Endodermal cell (in vitro differentiated cells): ENCODE data around the gene OR2AJ1. TPM values are rescaled to one million over a fixed set of nuclear protein-coding genes. Genes with fewer than 3 reads are reported as not detected.
"Not testable (repeated sequence)": the region's sequence is repeated elsewhere in the genome, so short reads cannot be mapped to it uniquely, and the experiment has no call there.

Source experiments
- DNase-seq: peaks from one replicate; pipeline ENCODE4 v3.0.0-alpha.2; 2017
- H3K27ac ChIP-seq: 2 replicates; pipeline ENCODE4 v1.5.1; 2013; ENCODE audit warnings: mild to moderate bottlenecking, low read depth, low read length, moderate library complexity
- H3K27me3 ChIP-seq: 2 replicates; pipeline ENCODE4 v1.6.1; 2013; ENCODE audit warnings: mild to moderate bottlenecking, low read length, moderate library complexity; ENCODE audit not compliant: insufficient read depth, control insufficient read depth, poor library complexity, severe bottlenecking
- H3K36me3 ChIP-seq: 2 replicates; pipeline ENCODE4 v1.7.0; 2013; ENCODE audit warnings: mild to moderate bottlenecking, low read length, moderate library complexity; ENCODE audit not compliant: control insufficient read depth, insufficient read depth
- H3K4me1 ChIP-seq: one replicate; pipeline ENCODE4 v1.7.0; 2013; ENCODE audit warnings: low read length; ENCODE audit not compliant: control insufficient read depth, insufficient read depth
- H3K4me3 ChIP-seq: 2 replicates; pipeline ENCODE4 v1.5.1; 2013; ENCODE audit warnings: mild to moderate bottlenecking, low read length, moderate library complexity
- H3K9ac ChIP-seq: 2 replicates; pipeline ENCODE4 v1.6.1; 2013; ENCODE audit warnings: mild to moderate bottlenecking, low read length, moderate library complexity; ENCODE audit not compliant: poor library complexity, severe bottlenecking; ENCODE audit errors: extremely low read depth
- H3K9me3 ChIP-seq: 2 replicates; pipeline ENCODE4 v1.6.1; 2013; ENCODE audit warnings: mild to moderate bottlenecking, low read length, moderate library complexity; ENCODE audit not compliant: control insufficient read depth
- H3K27ac Mint-ChIP-seq: 2 replicates; pipeline ENCODE4 v1.8.0; 2020; ENCODE audit warnings: mixed read lengths
- H3K27me3 Mint-ChIP-seq: 2 replicates; pipeline ENCODE4 v1.8.0; 2021; ENCODE audit warnings: mild to moderate bottlenecking, mixed read lengths; ENCODE audit not compliant: insufficient read depth
- H3K36me3 Mint-ChIP-seq: 2 replicates; pipeline ENCODE4 v1.8.0; 2020; ENCODE audit warnings: low read depth, mixed read lengths
- H3K4me1 Mint-ChIP-seq: 2 replicates; pipeline ENCODE4 v1.8.0; 2020; ENCODE audit warnings: mixed read lengths
- H3K4me3 Mint-ChIP-seq: 2 replicates; pipeline ENCODE4 v1.8.0; 2020; ENCODE audit warnings: mild to moderate bottlenecking, moderate library complexity, mixed read lengths
- H3K9me3 Mint-ChIP-seq: 2 replicates; pipeline ENCODE4 v1.8.0; 2020; ENCODE audit warnings: mild to moderate bottlenecking, mixed read lengths
- WGBS, 2 experiments: methylation state at CpG; one replicate each; pipeline versions ENCODE4 v1.1.5 to v1.1.7; 2013; ENCODE audit warnings: missing lambda C conversion rate in 2 of 2, mixed read lengths in 1 of 2; ENCODE audit not compliant: insufficient coverage in 1 of 2, insufficient read length in 1 of 2; 5-methylcytosine and 5-hydroxymethylcytosine counted together
- total RNA-seq, 2 donors: library from RNA; stranded (reverse); fragmentation: NEBNext Ultra II Directional in 1 of 2; extraction: Animal tissue kit (Norgen Biotek cat#: 25700) in 1 of 2; gene quantifications; 2 replicates in 1 of 2; 3 replicates in 1 of 2; pipeline ENCODE4 v1.2.1, GENCODE V29; 2021
- TF ChIP-seq, protein P1 (sequence below): fragments of 200-600 bp; sonication (generic); conservative IDR thresholded peaks from 2 replicates; pipeline ENCODE4 v1.5.0; 2021; ENCODE audit warnings: antibody characterized with exemption, mild to moderate bottlenecking

The OR2AJ1 gene
- total RNA-seq, 2 donors from 2014 or later: not detected

DNA sequence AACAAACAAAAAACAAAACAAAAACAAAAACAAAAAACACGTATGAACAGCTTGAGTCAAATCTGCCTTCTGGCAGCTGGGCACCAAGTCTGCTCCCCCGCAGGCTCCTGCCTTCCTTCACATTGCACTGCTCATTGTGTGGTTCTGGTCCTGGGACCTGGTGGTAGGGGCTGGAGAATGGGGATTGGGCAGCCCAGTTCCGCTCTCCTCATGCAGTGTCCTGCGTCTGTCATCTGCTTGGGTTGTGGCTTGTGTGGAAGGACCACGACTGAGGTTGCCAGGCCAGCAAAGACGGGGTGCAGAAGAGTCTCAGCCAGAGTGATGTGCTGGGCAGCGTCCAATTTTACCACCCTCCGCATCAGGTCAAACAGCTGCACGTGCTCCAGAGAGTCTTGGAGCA, 11.1 kb downstream of the OR2AJ1 start:
- H3K4me1 ChIP-seq: no peaks in the 10 kb centered on the region
- no peak for DNase-seq
- 72 to 86% methylated on average over 5 to 9 of the region's 9 CpGs for WGBS, 2 experiments
- H3K4me3 Mint-ChIP-seq: no peak overlapping the region
- H3K27me3 ChIP-seq: no peaks in the 10 kb centered on the region
- H3K9me3 ChIP-seq: peaks cover 64% of the 10 kb centered on the region
- no peaks in the 10 kb centered on the region for H3K4me1 Mint-ChIP-seq
- no peaks in the 10 kb centered on the region for H3K36me3 Mint-ChIP-seq
- H3K27ac Mint-ChIP-seq: no peak overlapping the region
- H3K4me3 ChIP-seq: no peak overlapping the region
- no peaks in the 10 kb centered on the region for H3K36me3 ChIP-seq
- no peak overlapping the region for H3K9ac ChIP-seq
- peaks cover 36% of the 10 kb centered on the region for H3K9me3 Mint-ChIP-seq
- peaks cover 2% of the 10 kb centered on the region for H3K27me3 Mint-ChIP-seq
- no peak overlapping the region for H3K27ac ChIP-seq
- TF ChIP-seq, protein P1, sequence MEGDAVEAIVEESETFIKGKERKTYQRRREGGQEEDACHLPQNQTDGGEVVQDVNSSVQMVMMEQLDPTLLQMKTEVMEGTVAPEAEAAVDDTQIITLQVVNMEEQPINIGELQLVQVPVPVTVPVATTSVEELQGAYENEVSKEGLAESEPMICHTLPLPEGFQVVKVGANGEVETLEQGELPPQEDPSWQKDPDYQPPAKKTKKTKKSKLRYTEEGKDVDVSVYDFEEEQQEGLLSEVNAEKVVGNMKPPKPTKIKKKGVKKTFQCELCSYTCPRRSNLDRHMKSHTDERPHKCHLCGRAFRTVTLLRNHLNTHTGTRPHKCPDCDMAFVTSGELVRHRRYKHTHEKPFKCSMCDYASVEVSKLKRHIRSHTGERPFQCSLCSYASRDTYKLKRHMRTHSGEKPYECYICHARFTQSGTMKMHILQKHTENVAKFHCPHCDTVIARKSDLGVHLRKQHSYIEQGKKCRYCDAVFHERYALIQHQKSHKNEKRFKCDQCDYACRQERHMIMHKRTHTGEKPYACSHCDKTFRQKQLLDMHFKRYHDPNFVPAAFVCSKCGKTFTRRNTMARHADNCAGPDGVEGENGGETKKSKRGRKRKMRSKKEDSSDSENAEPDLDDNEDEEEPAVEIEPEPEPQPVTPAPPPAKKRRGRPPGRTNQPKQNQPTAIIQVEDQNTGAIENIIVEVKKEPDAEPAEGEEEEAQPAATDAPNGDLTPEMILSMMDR: no peak

DNA sequence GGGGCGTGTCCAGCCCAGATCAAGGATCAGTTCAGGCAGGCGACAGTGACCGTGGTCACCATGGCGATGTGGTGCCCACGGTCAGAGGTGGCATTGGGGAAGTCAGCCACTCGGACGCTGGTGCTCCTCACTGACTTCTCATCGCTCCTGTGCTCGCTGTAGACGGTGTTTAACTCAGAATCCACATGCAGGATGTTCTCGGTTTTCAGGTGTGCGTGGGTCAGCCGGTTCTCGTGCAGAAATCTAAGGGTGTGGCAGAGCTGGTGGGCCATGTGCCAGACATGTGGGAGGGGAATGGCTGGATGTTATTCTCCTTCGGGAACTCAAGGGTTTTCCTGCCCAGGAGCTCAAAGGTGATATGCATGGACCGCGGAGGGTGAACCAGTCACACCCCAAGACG, 11.7 kb downstream of the OR2AJ1 start:
- DNase-seq: no peak
- H3K9ac ChIP-seq: no peak overlapping the region
- H3K27me3 Mint-ChIP-seq: peaks cover 2% of the 10 kb centered on the region
- no peaks in the 10 kb centered on the region for H3K27me3 ChIP-seq
- H3K4me3 ChIP-seq: no peak overlapping the region
- peaks cover 37% of the 10 kb centered on the region for H3K9me3 Mint-ChIP-seq
- H3K4me1 ChIP-seq: no peaks in the 10 kb centered on the region
- 83 to 87% methylated on average over 16 to 18 of the region's 18 CpGs for WGBS, 2 experiments
- no peak overlapping the region for H3K4me3 Mint-ChIP-seq
- H3K36me3 ChIP-seq: no peaks in the 10 kb centered on the region
- TF ChIP-seq, protein P1: no peak
- no peaks in the 10 kb centered on the region for H3K36me3 Mint-ChIP-seq
- H3K4me1 Mint-ChIP-seq: no peaks in the 10 kb centered on the region
- H3K27ac ChIP-seq: no peak overlapping the region
- peaks cover 64% of the 10 kb centered on the region for H3K9me3 ChIP-seq
- no peak overlapping the region for H3K27ac Mint-ChIP-seq

DNA sequence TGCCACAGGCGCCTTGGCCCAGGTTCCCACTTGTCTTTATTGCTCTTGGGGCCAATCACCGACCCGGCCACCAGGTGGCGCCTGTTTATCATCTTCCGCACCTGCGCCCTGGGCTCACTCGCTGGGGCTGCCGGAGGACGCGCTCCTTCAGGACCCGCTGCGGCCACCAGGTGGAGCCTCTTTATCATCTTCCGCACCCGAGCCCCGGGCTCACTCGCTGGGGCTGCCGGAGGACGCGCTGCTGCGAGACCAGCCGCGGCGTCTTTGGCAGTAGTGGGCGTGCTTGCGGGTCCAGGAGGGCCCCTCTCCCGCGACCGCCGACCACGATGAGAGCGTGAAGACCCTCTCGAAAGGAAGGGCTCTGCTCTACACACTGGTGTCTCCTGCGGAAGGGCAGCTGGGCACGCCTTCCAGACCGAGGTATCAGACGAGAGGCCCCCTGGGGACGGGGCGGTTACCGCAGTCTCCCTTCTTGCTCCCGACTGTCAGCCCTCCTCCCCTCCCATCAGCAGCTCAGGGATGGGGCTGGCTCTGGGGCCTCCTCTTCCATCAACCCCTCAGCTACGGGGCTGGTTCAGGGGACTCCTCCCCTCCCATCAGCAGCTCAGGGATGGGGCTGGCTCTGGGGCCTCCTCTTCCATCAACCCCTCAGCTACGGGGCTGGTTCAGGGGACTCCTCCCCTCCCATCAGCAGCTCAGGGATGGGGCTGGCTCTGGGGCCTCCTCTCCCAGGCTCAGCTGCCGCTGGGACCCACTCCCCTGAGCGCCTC, 12.5 kb downstream of the OR2AJ1 start:
- peaks cover 64% of the 10 kb centered on the region for H3K9me3 ChIP-seq
- H3K9ac ChIP-seq, H3K27ac ChIP-seq, H3K36me3 ChIP-seq, H3K27me3 Mint-ChIP-seq, H3K4me3 ChIP-seq, H3K4me1 Mint-ChIP-seq, H3K36me3 Mint-ChIP-seq, H3K27ac Mint-ChIP-seq, H3K4me1 ChIP-seq, H3K27me3 ChIP-seq: not testable (repeated sequence)
- WGBS, 2 experiments: 33 to 72% methylated on average over 14 to 44 of the region's 44 CpGs
- Mint-ChIP-seq H3K4me3 (peak overlapping the region; percentile 55), H3K9me3 (peaks cover 35% of the 10 kb centered on the region)
- TF ChIP-seq, protein P1: peak; percentile 89
- DNase-seq: peak; percentile 93
